Natural killer cell (primary cell): ENCODE measurements around the gene TRIM54. TPM values are rescaled to one million over a fixed set of nuclear protein-coding genes. Genes with fewer than 3 reads are reported as not detected.
A peak's percentile ranks its signal among the peaks of the same experiment; 100 is the strongest.
"Not testable (repeated sequence)": the region's sequence is repeated elsewhere in the genome, so short reads cannot be mapped to it uniquely, and the experiment has no call there.

ENCODE experiments used
- ATAC-seq, 3 donors: fragments of 150-1000 bp in 2 of 3; fragments of 200-7000 bp in 1 of 3; cut with Tn5 transposase; 1 replicate in 1 of 3; 2 replicates in 2 of 3; pipeline ENCODE4 v1.10.0; 2021; ENCODE audit warnings: mild to moderate bottlenecking in 2 of 3, moderate library complexity in 2 of 3
- DNase-seq, 2 donors: peaks; one replicate each; pipeline versions ENCODE4 v3.0.0 to v3.0.0-alpha.2; 2013 to 2021; ENCODE audit warnings: mixed read lengths in 1 of 2
- H3K27ac ChIP-seq: one replicate; pipeline ENCODE4 v1.5.1; 2013; ENCODE audit warnings: mild to moderate bottlenecking, low read length
- H3K27me3 ChIP-seq: one replicate; pipeline ENCODE4 v1.6.1; 2013; ENCODE audit warnings: low read length; ENCODE audit not compliant: control insufficient read depth, insufficient read depth
- H3K36me3 ChIP-seq: one replicate; pipeline ENCODE4 v1.6.1; 2013; ENCODE audit warnings: low read length; ENCODE audit not compliant: control insufficient read depth, insufficient read depth
- H3K4me1 ChIP-seq: one replicate; pipeline ENCODE4 v1.6.1; 2013; ENCODE audit warnings: low read length; ENCODE audit not compliant: control insufficient read depth, insufficient read depth
- H3K4me3 ChIP-seq: one replicate; pipeline ENCODE4 v1.5.1; 2013; ENCODE audit warnings: low read length
- H3K9me3 ChIP-seq: one replicate; pipeline ENCODE4 v1.6.1; 2013; ENCODE audit warnings: low read length; ENCODE audit not compliant: control insufficient read depth, insufficient read depth
- H3K27ac Mint-ChIP-seq, 2 donors: one replicate each; pipeline ENCODE4 v1.8.0; 2022; ENCODE audit warnings: mild to moderate bottlenecking in 2 of 2, mixed read lengths in 2 of 2, moderate library complexity in 1 of 2
- H3K27me3 Mint-ChIP-seq, 2 donors: one replicate each; pipeline ENCODE4 v1.8.0; 2022; ENCODE audit warnings: low read depth in 2 of 2, mixed read lengths in 2 of 2
- H3K36me3 Mint-ChIP-seq: one replicate; pipeline ENCODE4 v1.8.0; 2022; ENCODE audit warnings: mixed read lengths
- H3K4me1 Mint-ChIP-seq, 2 donors: one replicate each; pipeline ENCODE4 v1.8.0; 2022; ENCODE audit warnings: mixed read lengths in 2 of 2
- H3K4me3 Mint-ChIP-seq: one replicate; pipeline ENCODE4 v1.8.0; 2022; ENCODE audit warnings: mild to moderate bottlenecking, moderate library complexity, mixed read lengths
- H3K9me3 Mint-ChIP-seq, 2 donors: one replicate each; pipeline ENCODE4 v1.8.0; 2022; ENCODE audit warnings: mixed read lengths in 2 of 2
- WGBS: methylation state at CpG from one replicate; pipeline ENCODE4 v1.1.7; 2013; ENCODE audit warnings: missing lambda C conversion rate; ENCODE audit not compliant: insufficient coverage; 5-methylcytosine and 5-hydroxymethylcytosine counted together
- intact Hi-C: fragments of 100-400 bp; cut with micrococcal nuclease; formaldehyde crosslinking; loops from one replicate; pipeline ENCODE4 v1.14.2; 2022
- total RNA-seq, 4 donors: library from RNA; stranded (reverse); fragments of 120-200 nt in 1 of 4; gene quantifications; one replicate each; pipeline versions ENCODE4 v1.2.3 to v1.2.4, GENCODE V29; 2013 to 2022
- TF ChIP-seq, protein P1 (sequence below): fragments of 200-600 bp; IDR thresholded peaks from one replicate; pipeline ENCODE4 v1.8.0; 2022; ENCODE audit warnings: antibody characterized with exemption

Gene TRIM54
- total RNA-seq, 3 donors from 2014 or later (not counting 1 experiment from before 2014, with no cell fraction given): 0.18 to 0.21 TPM; not detected in 1

DNA sequence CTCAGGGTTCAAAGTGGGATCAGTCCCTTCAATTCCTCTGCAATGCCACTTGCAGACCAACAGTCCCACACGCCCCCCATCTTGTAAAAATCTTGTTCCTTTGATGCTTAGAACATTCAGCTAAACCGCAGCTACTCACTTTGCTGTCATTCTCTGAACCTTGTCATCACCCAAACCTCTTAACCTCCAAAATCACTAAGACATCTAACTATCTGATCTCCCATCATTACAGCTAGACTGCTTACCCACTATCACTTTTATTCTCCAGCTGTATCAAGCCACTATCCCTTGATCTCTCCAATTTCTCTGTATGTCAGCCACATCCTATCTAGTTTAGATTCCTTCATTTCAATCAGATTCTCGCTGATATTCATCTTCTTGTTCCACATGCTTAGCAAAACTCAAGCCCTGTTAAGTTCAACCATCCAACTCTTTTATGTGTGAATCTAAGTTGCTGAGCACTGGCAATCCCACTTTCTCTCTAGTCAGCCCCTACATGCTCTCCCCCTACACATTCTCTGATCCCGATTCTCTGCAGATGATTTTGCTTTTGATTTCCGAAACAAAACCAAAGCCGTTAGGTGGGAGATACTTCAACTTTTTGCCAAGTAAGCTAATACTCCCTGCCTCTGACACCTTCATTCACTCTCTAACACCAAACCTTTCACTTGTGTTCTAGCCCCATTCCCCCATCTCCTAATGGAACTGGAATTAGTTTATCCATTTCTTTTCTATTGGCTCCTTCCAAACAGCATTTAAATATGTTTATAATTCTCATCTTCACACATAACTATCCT, 69.8 kb downstream of the TRIM54 start:
- ATAC-seq: no peak
- H3K4me1 ChIP-seq: peaks cover 12% of the 10 kb centered on the region
- no peaks in the 10 kb centered on the region for H3K27me3 ChIP-seq
- peak overlapping the region; percentile 9 to 41 for H3K27ac Mint-ChIP-seq
- no peaks in the 10 kb centered on the region for H3K9me3 Mint-ChIP-seq
- H3K27me3 Mint-ChIP-seq: no peaks in the 10 kb centered on the region
- no peak overlapping the region for H3K27ac ChIP-seq
- intact Hi-C loops: no loop called here
- H3K4me3 ChIP-seq: no peak overlapping the region
- peaks cover 2% of the 10 kb centered on the region for H3K36me3 ChIP-seq
- DNase-seq: peak in 1 of 2 donors; percentile 38
- no peaks in the 10 kb centered on the region for H3K36me3 Mint-ChIP-seq
- no peak overlapping the region for H3K4me3 Mint-ChIP-seq
- H3K9me3 ChIP-seq: no peaks in the 10 kb centered on the region
- TF ChIP-seq, protein P1, sequence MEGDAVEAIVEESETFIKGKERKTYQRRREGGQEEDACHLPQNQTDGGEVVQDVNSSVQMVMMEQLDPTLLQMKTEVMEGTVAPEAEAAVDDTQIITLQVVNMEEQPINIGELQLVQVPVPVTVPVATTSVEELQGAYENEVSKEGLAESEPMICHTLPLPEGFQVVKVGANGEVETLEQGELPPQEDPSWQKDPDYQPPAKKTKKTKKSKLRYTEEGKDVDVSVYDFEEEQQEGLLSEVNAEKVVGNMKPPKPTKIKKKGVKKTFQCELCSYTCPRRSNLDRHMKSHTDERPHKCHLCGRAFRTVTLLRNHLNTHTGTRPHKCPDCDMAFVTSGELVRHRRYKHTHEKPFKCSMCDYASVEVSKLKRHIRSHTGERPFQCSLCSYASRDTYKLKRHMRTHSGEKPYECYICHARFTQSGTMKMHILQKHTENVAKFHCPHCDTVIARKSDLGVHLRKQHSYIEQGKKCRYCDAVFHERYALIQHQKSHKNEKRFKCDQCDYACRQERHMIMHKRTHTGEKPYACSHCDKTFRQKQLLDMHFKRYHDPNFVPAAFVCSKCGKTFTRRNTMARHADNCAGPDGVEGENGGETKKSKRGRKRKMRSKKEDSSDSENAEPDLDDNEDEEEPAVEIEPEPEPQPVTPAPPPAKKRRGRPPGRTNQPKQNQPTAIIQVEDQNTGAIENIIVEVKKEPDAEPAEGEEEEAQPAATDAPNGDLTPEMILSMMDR: no peak
- H3K4me1 Mint-ChIP-seq: peaks cover 38 to 45% of the 10 kb centered on the region in 2 donors
- WGBS: 77% methylated on average over 6 of the region's 6 CpGs

DNA sequence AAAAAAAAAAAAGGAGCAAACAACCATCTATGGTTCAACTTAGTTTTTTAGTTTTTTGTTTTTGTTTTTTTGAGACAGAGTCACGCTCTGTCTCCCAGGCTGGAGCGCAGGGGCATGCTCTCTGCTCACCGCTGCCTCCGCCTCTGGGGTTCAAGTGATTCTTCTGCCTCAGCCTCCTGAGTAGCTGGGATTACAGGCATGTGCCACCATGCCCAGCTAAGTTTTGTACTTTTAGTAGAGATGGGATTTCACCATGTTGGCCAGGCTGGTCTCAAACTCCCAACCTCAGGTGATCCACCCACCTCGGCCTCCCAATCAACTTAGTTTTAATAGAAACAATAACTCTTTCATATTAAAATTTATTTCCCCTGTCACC, 71.1 kb downstream of the TRIM54 start:
- H3K4me3 ChIP-seq, H3K36me3 ChIP-seq, H3K27ac ChIP-seq, H3K4me3 Mint-ChIP-seq, H3K27me3 Mint-ChIP-seq, DNase-seq, H3K36me3 Mint-ChIP-seq, ATAC-seq, H3K9me3 Mint-ChIP-seq, H3K9me3 ChIP-seq, H3K27me3 ChIP-seq, intact Hi-C loops: not testable (repeated sequence)
- H3K4me1 ChIP-seq: peaks cover 25% of the 10 kb centered on the region
- peaks cover 42 to 47% of the 10 kb centered on the region in 2 donors for H3K4me1 Mint-ChIP-seq
- peak overlapping the region in 1 of 2 donors; percentile 10 for H3K27ac Mint-ChIP-seq
- 96% methylated on average over 5 of the region's 5 CpGs for WGBS

DNA sequence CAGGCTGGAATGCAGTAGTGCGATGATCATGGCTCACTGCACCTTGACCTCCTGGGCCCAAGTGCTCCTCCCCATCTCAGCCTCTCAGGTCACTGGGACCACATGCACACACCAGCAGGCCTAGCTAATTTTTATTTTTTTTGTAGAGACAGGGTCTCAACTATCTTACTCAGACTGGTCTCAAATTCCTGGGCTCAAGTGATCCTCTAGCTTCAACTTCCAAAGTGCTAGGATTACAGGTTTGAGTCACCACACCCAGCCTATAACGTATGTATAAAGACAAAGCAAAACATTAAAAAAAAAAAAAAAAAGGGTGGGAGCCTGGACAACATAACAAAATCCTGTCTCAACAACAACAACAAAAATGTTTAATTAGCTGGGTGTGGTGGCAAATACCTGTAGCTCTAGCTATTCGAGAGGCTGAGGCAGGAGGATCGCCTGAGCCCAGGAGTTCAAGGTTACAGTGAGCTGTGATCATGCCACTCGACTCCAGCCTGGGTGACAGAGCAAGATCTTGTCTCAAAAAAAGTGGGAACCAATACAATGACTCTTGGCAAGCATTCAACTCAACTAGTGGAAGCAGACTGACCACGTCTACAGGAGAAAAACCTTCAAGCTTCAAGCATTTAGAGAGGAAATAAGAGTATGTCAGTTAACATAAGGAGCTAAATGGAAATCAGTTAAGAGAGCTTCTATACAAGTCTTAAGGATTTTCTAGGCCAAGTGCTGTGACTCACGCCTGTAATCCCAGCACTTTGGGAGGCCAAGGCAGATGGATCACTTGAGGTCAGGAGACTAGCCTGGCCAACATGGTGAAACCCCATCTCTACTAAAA, 71.8 kb downstream of the TRIM54 start:
- H3K27me3 Mint-ChIP-seq: no peaks in the 10 kb centered on the region
- H3K27me3 ChIP-seq: no peaks in the 10 kb centered on the region
- no peaks in the 10 kb centered on the region for H3K36me3 Mint-ChIP-seq
- H3K4me3 Mint-ChIP-seq: peak overlapping the region; percentile 49
- peaks cover 25% of the 10 kb centered on the region for H3K4me1 ChIP-seq
- H3K27ac Mint-ChIP-seq: peak overlapping the region in 1 of 2 donors; percentile 10
- TF ChIP-seq, protein P1: no peak
- H3K4me1 Mint-ChIP-seq: peaks cover 44 to 48% of the 10 kb centered on the region in 2 donors
- no peak for ATAC-seq
- 85% methylated on average over 6 of the region's 7 CpGs for WGBS
- intact Hi-C loops: no loop called here
- H3K9me3 Mint-ChIP-seq: no peaks in the 10 kb centered on the region
- H3K27ac ChIP-seq: no peak overlapping the region
- no peak overlapping the region for H3K4me3 ChIP-seq
- no peak for DNase-seq
- peaks cover 2% of the 10 kb centered on the region for H3K36me3 ChIP-seq
- H3K9me3 ChIP-seq: no peaks in the 10 kb centered on the region

DNA sequence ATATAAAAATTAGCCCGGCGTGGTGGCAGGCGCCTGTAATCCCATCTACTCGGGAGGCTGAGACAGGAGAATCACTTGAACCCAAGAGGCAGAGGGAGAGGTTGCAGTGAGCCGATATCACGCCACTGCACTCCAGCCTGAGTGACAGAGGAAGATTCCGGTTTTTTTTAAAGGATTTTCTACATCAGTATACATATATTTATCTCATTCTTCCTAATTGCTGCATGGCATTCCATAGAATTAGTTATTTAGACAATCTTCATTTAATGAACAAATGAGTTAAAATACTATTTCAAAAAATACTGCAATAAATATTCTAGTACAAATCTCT, 72.3 kb downstream of the TRIM54 start:
- Histone ChIP-seq H3K4me1 (peaks cover 25% of the 10 kb centered on the region), H3K27me3 (no peaks in the 10 kb centered on the region), H3K27ac (no peak overlapping the region), H3K9me3 (no peaks in the 10 kb centered on the region), H3K4me3 (no peak overlapping the region), H3K36me3 (peaks cover 2% of the 10 kb centered on the region)
- H3K27ac Mint-ChIP-seq: no peak overlapping the region
- TF ChIP-seq, protein P1: no peak
- DNase-seq: no peak
- peaks cover 44 to 48% of the 10 kb centered on the region in 2 donors for H3K4me1 Mint-ChIP-seq
- no peaks in the 10 kb centered on the region for H3K36me3 Mint-ChIP-seq
- WGBS: 97% methylated on average over 7 of the region's 7 CpGs
- no peak for ATAC-seq
- H3K27me3 Mint-ChIP-seq: no peaks in the 10 kb centered on the region
- no peaks in the 10 kb centered on the region for H3K9me3 Mint-ChIP-seq
- H3K4me3 Mint-ChIP-seq: peak overlapping the region; percentile 49
- intact Hi-C loops: no loop called here
